Rectal smooth muscle tissue (tissue), 1 donor: Measurements from ENCODE around the gene CCIN.
"Not testable (repeated sequence)": the region's sequence is repeated elsewhere in the genome, so short reads cannot be mapped to it uniquely, and the experiment has no call there.

Source experiments
- H3K27ac ChIP-seq: one replicate; pipeline ENCODE4 v1.7.0; 2013; ENCODE audit warnings: low read depth, low read length, inconsistent platforms
- H3K27me3 ChIP-seq: one replicate; pipeline ENCODE4 v1.7.0; 2013; ENCODE audit warnings: low read length; ENCODE audit not compliant: control insufficient read depth, insufficient read depth
- H3K36me3 ChIP-seq: one replicate; pipeline ENCODE4 v1.7.0; 2013; ENCODE audit warnings: low read length; ENCODE audit not compliant: control insufficient read depth, insufficient read depth
- H3K4me1 ChIP-seq: one replicate; pipeline ENCODE4 v1.7.0; 2013; ENCODE audit warnings: low read length; ENCODE audit not compliant: control insufficient read depth, insufficient read depth
- H3K4me3 ChIP-seq: one replicate; pipeline ENCODE4 v1.7.0; 2013; ENCODE audit warnings: low read length
- H3K9ac ChIP-seq: one replicate; pipeline ENCODE4 v1.7.0; 2013; ENCODE audit warnings: low read length

Gene CCIN

DNA sequence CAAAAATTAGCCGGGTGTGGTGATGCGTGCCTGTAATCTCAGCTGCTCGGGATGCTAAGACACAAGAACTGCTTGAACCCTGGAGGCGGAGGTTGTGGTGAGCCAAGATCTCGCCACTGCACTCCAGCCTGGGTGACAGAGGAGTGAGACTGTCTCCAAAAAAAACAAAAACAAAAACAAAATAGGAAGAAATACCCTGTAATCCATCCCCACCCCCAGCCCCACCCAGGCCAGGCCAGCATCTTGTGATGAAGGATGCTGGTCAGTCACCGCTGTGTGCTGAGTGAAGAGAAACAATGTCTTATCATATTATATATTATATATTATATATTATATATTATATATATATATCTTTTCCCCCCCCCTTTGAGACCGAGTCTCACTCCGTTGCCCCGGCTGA is 15.4 kb upstream of the CCIN start:
- H3K27me3 ChIP-seq, result no peaks in the 10 kb centered on the region
- H3K27ac ChIP-seq, result peak overlapping the region; percentile 93
- peaks cover 13% of the 10 kb centered on the region for H3K36me3 ChIP-seq
- no peak overlapping the region for H3K9ac ChIP-seq
- H3K4me1 ChIP-seq, result peaks cover 29% of the 10 kb centered on the region
- H3K4me3 ChIP-seq, result no peak overlapping the region

GRCh38 chr9:36154331-36154952 is 14.7 kb upstream of the CCIN start:
- Histone ChIP-seq H3K27ac (peak overlapping the region; percentile 93), H3K27me3 (no peaks in the 10 kb centered on the region), H3K4me1 (peaks cover 25% of the 10 kb centered on the region), H3K36me3 (peaks cover 13% of the 10 kb centered on the region), H3K9ac (no peak overlapping the region), H3K4me3 (no peak overlapping the region)

DNA sequence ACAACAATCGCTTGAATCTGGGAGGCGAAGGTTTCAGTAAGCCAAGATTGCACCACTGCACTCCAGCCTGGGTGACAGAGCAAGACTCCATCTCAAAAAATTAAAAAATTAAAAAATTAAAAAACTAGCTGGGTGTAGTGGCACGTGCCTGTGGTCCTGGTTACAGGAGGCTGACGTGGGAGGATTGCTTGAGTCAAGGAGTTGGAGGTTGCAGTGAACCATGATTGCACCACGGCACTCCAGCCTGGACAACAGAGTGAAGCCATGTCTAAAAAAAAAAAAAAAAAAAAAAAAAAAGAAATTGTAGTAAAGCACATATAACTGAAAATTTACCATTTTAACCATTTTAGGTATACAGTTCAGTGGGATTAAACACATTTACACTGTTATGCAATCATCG is 13.1 kb upstream of the CCIN start:
- Histone ChIP-seq H3K36me3 (peaks cover 6% of the 10 kb centered on the region), H3K9ac (no peak overlapping the region), H3K27me3 (no peaks in the 10 kb centered on the region), H3K27ac (peak overlapping the region; percentile 3), H3K4me3 (no peak overlapping the region), H3K4me1 (peaks cover 19% of the 10 kb centered on the region)

- H3K27me3 ChIP-seq, result no peaks in the 10 kb centered on the region
- H3K4me3 ChIP-seq, result no peak overlapping the region
- H3K27ac ChIP-seq, result peak overlapping the region; percentile 60
- no peak overlapping the region for H3K9ac ChIP-seq
- peaks cover 5% of the 10 kb centered on the region for H3K36me3 ChIP-seq
- H3K4me1 ChIP-seq, result peaks cover 22% of the 10 kb centered on the region
These were observed 11.1 kb upstream of the CCIN start for GRCh38 chr9:36158122-36158521.

- no peak overlapping the region for H3K4me3 ChIP-seq
- peaks cover 30% of the 10 kb centered on the region for H3K4me1 ChIP-seq
- peaks cover 3% of the 10 kb centered on the region for H3K36me3 ChIP-seq
- H3K27ac ChIP-seq, result peak overlapping the region; percentile 60
- no peak overlapping the region for H3K9ac ChIP-seq
- H3K27me3 ChIP-seq, result no peaks in the 10 kb centered on the region
These were observed 10.3 kb upstream of the CCIN start for GRCh38 chr9:36158917-36159316.

DNA sequence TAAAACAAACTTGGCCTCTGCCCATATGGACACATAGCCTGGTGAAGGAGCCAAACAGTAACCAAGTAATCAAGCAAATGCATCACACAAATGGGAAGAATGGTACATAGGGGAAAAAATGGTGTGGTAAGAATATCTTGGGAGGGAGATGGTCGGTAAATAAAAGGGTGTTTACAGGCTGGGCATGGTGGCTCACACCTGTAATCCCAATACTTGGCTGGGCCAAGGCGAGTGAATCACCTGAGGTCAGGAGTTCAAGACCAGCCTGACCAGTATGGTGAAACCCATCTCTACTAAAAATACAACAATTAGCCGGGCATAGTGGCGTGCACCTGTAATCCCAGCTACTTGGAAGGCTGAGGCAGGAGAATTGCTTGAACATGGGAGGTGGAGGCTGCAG is 9.7 kb upstream of the CCIN start:
- not testable (repeated sequence) for H3K27me3 ChIP-seq, H3K36me3 ChIP-seq, H3K9ac ChIP-seq, H3K4me3 ChIP-seq
- H3K27ac ChIP-seq, result peak overlapping the region; percentile 60
- peaks cover 29% of the 10 kb centered on the region for H3K4me1 ChIP-seq

DNA sequence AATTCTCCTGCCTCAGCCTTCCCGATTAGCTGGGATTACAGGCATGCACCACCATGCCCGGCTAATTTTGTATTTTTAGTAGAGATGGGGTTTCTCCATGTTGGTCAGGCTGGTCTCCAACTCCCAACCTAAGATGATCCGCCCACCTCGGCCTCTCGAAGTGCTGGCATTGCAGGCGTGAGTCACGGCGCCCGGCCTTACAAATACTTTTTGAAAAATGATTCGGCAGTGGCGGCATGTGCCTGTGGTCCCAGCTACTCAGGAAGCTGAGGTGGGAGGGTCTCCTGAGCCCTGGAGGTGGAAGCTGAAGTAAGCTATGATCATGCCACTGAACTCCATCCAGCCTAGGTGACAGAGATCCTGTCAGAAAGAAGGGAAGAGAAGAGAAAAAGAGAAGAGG is 9.1 kb upstream of the CCIN start:
- H3K27me3 ChIP-seq, H3K4me3 ChIP-seq, H3K36me3 ChIP-seq, H3K9ac ChIP-seq: not testable (repeated sequence)
- peaks cover 27% of the 10 kb centered on the region for H3K4me1 ChIP-seq
- H3K27ac ChIP-seq, result peak overlapping the region; percentile 60

- H3K27me3 ChIP-seq, result no peaks in the 10 kb centered on the region
- H3K4me1 ChIP-seq, result peaks cover 27% of the 10 kb centered on the region
- peaks cover 3% of the 10 kb centered on the region for H3K36me3 ChIP-seq
- peak overlapping the region; percentile 53 for H3K27ac ChIP-seq
- H3K9ac ChIP-seq, result no peak overlapping the region
- H3K4me3 ChIP-seq, result no peak overlapping the region
These were observed 8.0 kb upstream of the CCIN start for GRCh38 chr9:36161187-36161586.

DNA sequence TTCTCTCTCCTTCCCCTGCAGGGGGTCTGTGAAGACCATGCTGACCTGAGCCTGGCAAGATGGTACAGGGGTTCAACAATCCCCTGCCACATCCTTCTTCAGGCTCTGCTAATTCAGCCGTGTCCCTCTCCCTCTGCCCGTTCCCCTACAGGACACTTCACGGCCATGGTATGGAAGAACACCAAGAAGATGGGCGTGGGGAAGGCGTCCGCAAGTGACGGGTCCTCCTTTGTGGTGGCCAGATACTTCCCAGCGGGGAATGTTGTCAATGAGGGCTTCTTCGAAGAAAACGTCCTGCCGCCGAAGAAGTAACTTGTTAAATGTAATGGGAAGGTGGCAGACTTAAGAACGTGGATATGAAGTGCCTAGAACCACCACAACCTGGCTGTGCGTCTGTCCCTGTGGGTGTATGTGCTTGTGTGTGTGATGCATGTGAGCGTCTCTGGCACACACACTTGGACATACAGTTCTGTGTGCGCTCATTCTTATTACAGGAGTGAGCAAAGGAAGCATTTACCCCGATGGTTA is 6.9 kb upstream of the CCIN start:
- Histone ChIP-seq H3K4me3 (no peak overlapping the region), H3K36me3 (peaks cover 3% of the 10 kb centered on the region), H3K9ac (no peak overlapping the region), H3K27me3 (no peaks in the 10 kb centered on the region), H3K27ac (peak overlapping the region; percentile 87), H3K4me1 (peaks cover 27% of the 10 kb centered on the region)

- Histone ChIP-seq H3K4me1 (peaks cover 27% of the 10 kb centered on the region), H3K36me3 (peaks cover 3% of the 10 kb centered on the region), H3K4me3 (no peak overlapping the region), H3K9ac (no peak overlapping the region), H3K27ac (peak overlapping the region; percentile 87), H3K27me3 (no peaks in the 10 kb centered on the region)
These were observed 6.0 kb upstream of the CCIN start for GRCh38 chr9:36163049-36163785.

GRCh38 chr9:36163786-36164170 is 5.4 kb upstream of the CCIN start:
- Histone ChIP-seq H3K36me3 (peaks cover 3% of the 10 kb centered on the region), H3K27me3 (no peaks in the 10 kb centered on the region), H3K9ac (no peak overlapping the region), H3K27ac (peak overlapping the region; percentile 87), H3K4me1 (peaks cover 24% of the 10 kb centered on the region), H3K4me3 (no peak overlapping the region)

GRCh38 chr9:36164372-36164771 is 4.8 kb upstream of the CCIN start:
- no peaks in the 10 kb centered on the region for H3K27me3 ChIP-seq
- H3K4me3 ChIP-seq, result no peak overlapping the region
- H3K27ac ChIP-seq, result peak overlapping the region; percentile 87
- no peak overlapping the region for H3K9ac ChIP-seq
- peaks cover 22% of the 10 kb centered on the region for H3K4me1 ChIP-seq
- H3K36me3 ChIP-seq, result peaks cover 3% of the 10 kb centered on the region

DNA sequence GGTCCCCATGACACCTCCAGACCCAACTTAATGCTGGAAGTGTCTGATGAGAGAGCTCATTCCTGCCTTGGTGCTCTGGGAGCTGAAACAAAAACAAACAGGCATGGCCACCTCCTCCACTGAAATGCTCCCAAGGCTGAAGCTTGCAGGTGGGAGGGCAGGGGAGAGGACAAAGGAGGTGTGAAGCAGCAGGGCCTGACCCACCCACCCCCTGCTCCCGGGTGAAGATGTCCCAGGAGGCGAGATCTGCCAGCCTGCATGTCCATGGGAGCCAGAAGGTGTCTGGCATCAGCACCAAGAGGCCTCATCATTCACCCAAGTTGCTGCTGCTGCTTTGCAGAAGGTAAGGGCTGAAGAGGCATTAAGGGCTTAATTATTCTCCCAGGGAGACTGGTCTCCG is 4.2 kb upstream of the CCIN start:
- Histone ChIP-seq H3K27ac (peak overlapping the region; percentile 87), H3K9ac (no peak overlapping the region), H3K4me3 (no peak overlapping the region), H3K27me3 (no peaks in the 10 kb centered on the region), H3K36me3 (peaks cover 3% of the 10 kb centered on the region), H3K4me1 (peaks cover 20% of the 10 kb centered on the region)
